GM12891 (cell line): ENCODE results near the gene LPIN2.

ENCODE experiments used
- POLR2A ChIP-seq: IDR thresholded peaks from 2 replicates; pipeline ENCODE4 v1.6.1; 2011; ENCODE audit warnings: low read depth, low read length, control low read depth
- POLR2AphosphoS5 ChIP-seq: IDR thresholded peaks from 2 replicates; pipeline ENCODE4 v1.6.1; 2011; ENCODE audit warnings: low read depth, low read length, control low read depth
- TAF1 ChIP-seq: IDR thresholded peaks from 2 replicates; pipeline ENCODE4 v1.6.1; 2011; ENCODE audit warnings: low read depth, low read length, control low read depth

GRCh38 chr18:3025544-3025943, 12.6 kb upstream of the LPIN2 start:
- TF ChIP-seq POLR2AphosphoS5 (no peak), POLR2A (no peak), TAF1 (no peak)
